ENCODE measurements around the gene TPK1. TPM values are rescaled to one million over a fixed set of nuclear protein-coding genes. Genes with fewer than 3 reads are reported as not detected.

Gene TPK1
- total and polyA plus RNA-seq, 2 of the 13 experiments (the other 11 are each of a cell fraction or from before 2014, with no cell fraction given): 1.0 to 1.2 TPM

GRCh38 chr7:144768633-144769032, 67.2 kb downstream of the TPK1 start:
- FAIRE-seq: no peak
- in situ Hi-C loops (cut with HindIII; ENCODE audit: extremely low pct_ligation_motif_present, low pct_unique_long_range_greater_than_20kb) (no loop called here), intact Hi-C loops (cut with micrococcal nuclease; ENCODE audit: unreplicated experiment) (no loop called here)
- 83% methylated on average over 2 of the region's 2 CpGs for WGBS (ENCODE audit: low lambda C conversion rate)
- Histone ChIP-seq H3K4me2 (ENCODE audit: low read depth, low read length) (no peak overlapping the region), H4K20me1 (ENCODE audit: insufficient read depth, low read length) (no peaks in the 10 kb centered on the region), H3K79me2 (ENCODE audit: insufficient read depth, low read length) (no peaks in the 10 kb centered on the region), H3K9ac (ENCODE audit: insufficient read depth, low read depth, low read length) (no peak overlapping the region), H3K36me3 (replicated peaks in 1 of 2; ENCODE audit: control insufficient read depth in 1 of 2, insufficient read depth in 2 of 2, low read length in 2 of 2) (no peaks in the 10 kb centered on the region), H3K27ac (ENCODE audit: extremely low read length, insufficient read depth, low read length) (no peak overlapping the region), H2AFZ (ENCODE audit: low read length) (no peak overlapping the region), H3K4me1 (ENCODE audit: insufficient read depth, low read length) (no peaks in the 10 kb centered on the region), H3K4me3 (replicated peaks in 1 of 3; ENCODE audit: insufficient read depth in 1 of 3, low read depth in 2 of 3, low read length in 3 of 3) (no peak overlapping the region), H3K27me3 (ENCODE audit: control insufficient read depth in 1 of 2, insufficient read depth in 2 of 2, low read length in 2 of 2) (no peaks in the 10 kb centered on the region), H3K9me3 (ENCODE audit: low read length) (no peaks in the 10 kb centered on the region)
- DNase-seq (ENCODE audit: low spot score): no peak
- ATAC-seq: no peak
- ChIA-PET POLR2A (no interaction called here), CTCF (ENCODE audit: low intra/inter-chr PET ratio, low total read pairs) (no interaction called here)
- BruUV-seq (replicated peaks): no TSS peak
- TF ChIP-seq, protein P1, sequence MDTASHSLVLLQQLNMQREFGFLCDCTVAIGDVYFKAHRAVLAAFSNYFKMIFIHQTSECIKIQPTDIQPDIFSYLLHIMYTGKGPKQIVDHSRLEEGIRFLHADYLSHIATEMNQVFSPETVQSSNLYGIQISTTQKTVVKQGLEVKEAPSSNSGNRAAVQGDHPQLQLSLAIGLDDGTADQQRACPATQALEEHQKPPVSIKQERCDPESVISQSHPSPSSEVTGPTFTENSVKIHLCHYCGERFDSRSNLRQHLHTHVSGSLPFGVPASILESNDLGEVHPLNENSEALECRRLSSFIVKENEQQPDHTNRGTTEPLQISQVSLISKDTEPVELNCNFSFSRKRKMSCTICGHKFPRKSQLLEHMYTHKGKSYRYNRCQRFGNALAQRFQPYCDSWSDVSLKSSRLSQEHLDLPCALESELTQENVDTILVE (CRISPR knock-in tag; IDR thresholded peaks at IDR 0.05): no peak
- TF ChIP-seq ZNF777 (CRISPR knock-in tag; IDR thresholded peaks at IDR 0.05) (no peak), ZNF256 (CRISPR knock-in tag; conservative IDR thresholded peaks at IDR 0.05) (no peak), ZFP41 (CRISPR knock-in tag; IDR thresholded peaks at IDR 0.05; ENCODE audit: borderline replicate concordance) (no peak), SAP130 (CRISPR knock-in tag; IDR thresholded peaks at IDR 0.05; ENCODE audit: low read depth) (no peak), NFE2L2 (IDR thresholded peaks at IDR 0.05; ENCODE audit: low read length) (no peak), CREB1 (IDR thresholded peaks at IDR 0.05) (no peak), CREB1 (CRISPR knock-in tag; IDR thresholded peaks at IDR 0.05) (no peak), ZNF761 (CRISPR knock-in tag; conservative IDR thresholded peaks at IDR 0.05) (no peak), ZNF17 (CRISPR knock-in tag; IDR thresholded peaks at IDR 0.05) (no peak), NKX3-1 (CRISPR knock-in tag; IDR thresholded peaks at IDR 0.05) (no peak)
- TF ChIP-seq, protein P2, sequence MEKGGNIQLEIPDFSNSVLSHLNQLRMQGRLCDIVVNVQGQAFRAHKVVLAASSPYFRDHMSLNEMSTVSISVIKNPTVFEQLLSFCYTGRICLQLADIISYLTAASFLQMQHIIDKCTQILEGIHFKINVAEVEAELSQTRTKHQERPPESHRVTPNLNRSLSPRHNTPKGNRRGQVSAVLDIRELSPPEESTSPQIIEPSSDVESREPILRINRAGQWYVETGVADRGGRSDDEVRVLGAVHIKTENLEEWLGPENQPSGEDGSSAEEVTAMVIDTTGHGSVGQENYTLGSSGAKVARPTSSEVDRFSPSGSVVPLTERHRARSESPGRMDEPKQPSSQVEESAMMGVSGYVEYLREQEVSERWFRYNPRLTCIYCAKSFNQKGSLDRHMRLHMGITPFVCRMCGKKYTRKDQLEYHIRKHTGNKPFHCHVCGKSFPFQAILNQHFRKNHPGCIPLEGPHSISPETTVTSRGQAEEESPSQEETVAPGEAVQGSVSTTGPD (CRISPR knock-in tag; IDR thresholded peaks at IDR 0.05): no peak
- TF ChIP-seq, protein P3, sequence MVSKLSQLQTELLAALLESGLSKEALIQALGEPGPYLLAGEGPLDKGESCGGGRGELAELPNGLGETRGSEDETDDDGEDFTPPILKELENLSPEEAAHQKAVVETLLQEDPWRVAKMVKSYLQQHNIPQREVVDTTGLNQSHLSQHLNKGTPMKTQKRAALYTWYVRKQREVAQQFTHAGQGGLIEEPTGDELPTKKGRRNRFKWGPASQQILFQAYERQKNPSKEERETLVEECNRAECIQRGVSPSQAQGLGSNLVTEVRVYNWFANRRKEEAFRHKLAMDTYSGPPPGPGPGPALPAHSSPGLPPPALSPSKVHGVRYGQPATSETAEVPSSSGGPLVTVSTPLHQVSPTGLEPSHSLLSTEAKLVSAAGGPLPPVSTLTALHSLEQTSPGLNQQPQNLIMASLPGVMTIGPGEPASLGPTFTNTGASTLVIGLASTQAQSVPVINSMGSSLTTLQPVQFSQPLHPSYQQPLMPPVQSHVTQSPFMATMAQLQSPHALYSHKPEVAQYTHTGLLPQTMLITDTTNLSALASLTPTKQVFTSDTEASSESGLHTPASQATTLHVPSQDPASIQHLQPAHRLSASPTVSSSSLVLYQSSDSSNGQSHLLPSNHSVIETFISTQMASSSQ (IDR thresholded peaks at IDR 0.05; ENCODE audit: low read depth): no peak
- TF ChIP-seq, protein P3 (CRISPR knock-in tag; IDR thresholded peaks at IDR 0.05; ENCODE audit: borderline replicate concordance): no peak
- TF ChIP-seq, protein P4, sequence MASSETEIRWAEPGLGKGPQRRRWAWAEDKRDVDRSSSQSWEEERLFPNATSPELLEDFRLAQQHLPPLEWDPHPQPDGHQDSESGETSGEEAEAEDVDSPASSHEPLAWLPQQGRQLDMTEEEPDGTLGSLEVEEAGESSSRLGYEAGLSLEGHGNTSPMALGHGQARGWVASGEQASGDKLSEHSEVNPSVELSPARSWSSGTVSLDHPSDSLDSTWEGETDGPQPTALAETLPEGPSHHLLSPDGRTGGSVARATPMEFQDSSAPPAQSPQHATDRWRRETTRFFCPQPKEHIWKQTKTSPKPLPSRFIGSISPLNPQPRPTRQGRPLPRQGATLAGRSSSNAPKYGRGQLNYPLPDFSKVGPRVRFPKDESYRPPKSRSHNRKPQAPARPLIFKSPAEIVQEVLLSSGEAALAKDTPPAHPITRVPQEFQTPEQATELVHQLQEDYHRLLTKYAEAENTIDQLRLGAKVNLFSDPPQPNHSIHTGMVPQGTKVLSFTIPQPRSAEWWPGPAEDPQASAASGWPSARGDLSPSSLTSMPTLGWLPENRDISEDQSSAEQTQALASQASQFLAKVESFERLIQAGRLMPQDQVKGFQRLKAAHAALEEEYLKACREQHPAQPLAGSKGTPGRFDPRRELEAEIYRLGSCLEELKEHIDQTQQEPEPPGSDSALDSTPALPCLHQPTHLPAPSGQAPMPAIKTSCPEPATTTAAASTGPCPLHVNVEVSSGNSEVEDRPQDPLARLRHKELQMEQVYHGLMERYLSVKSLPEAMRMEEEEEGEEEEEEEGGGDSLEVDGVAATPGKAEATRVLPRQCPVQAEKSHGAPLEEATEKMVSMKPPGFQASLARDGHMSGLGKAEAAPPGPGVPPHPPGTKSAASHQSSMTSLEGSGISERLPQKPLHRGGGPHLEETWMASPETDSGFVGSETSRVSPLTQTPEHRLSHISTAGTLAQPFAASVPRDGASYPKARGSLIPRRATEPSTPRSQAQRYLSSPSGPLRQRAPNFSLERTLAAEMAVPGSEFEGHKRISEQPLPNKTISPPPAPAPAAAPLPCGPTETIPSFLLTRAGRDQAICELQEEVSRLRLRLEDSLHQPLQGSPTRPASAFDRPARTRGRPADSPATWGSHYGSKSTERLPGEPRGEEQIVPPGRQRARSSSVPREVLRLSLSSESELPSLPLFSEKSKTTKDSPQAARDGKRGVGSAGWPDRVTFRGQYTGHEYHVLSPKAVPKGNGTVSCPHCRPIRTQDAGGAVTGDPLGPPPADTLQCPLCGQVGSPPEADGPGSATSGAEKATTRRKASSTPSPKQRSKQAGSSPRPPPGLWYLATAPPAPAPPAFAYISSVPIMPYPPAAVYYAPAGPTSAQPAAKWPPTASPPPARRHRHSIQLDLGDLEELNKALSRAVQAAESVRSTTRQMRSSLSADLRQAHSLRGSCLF (CRISPR knock-in tag; IDR thresholded peaks at IDR 0.05; ENCODE audit: borderline replicate concordance): no peak

Measured in HepG2 (cell line).